ENCODE data around the gene MED16.
A peak's percentile ranks its signal among the peaks of the same experiment; 100 is the strongest.

Gene MED16

GRCh38 chr19:927351-927779 is 34.4 kb upstream of the MED16 start:
- DNase-seq, result no peak

- DNase-seq, result peak; percentile 80
Observed at GRCh38 chr19:926589-927350, 33.8 kb upstream of the MED16 start.

GRCh38 chr19:926323-926588 is 33.3 kb upstream of the MED16 start:
- DNase-seq, result no peak

- peak; percentile 87 for DNase-seq
Observed at GRCh38 chr19:925526-926322, 32.7 kb upstream of the MED16 start, which contains the start of gene ARID3A. TSS of gene ARID3A (plus strand) at chr19:926035. CDS start at chr19:929529, 3,494 bp downstream.

GRCh38 chr19:925087-925525 is 32.1 kb upstream of the MED16 start:
- DNase-seq, result peak; percentile 87

- no peak for DNase-seq
Observed at GRCh38 chr19:924553-925086, 31.6 kb upstream of the MED16 start.

- DNase-seq, result no peak
Observed at GRCh38 chr19:920051-920864, 27.3 kb upstream of the MED16 start.

GRCh38 chr19:919199-920050 is 26.4 kb upstream of the MED16 start:
- no peak for DNase-seq

GRCh38 chr19:918481-919198 is 25.7 kb upstream of the MED16 start:
- no peak for DNase-seq

GRCh38 chr19:918152-918437 is 25.1 kb upstream of the MED16 start:
- no peak for DNase-seq

- DNase-seq, result no peak
Observed at GRCh38 chr19:917323-918151, 24.6 kb upstream of the MED16 start, which contains the start of gene KISS1R. TSS of gene KISS1R (plus strand) at chr19:917333. CDS start at chr19:917503, 170 bp downstream.

- no peak for DNase-seq
Observed at GRCh38 chr19:916645-917322, 23.8 kb upstream of the MED16 start.

GRCh38 chr19:913080-913748 is 20.2 kb upstream of the MED16 start, which contains the start of gene R3HDM4:
TSS of gene R3HDM4 (minus strand) at chr19:913219. CDS start at chr19:913157, 62 bp downstream.
- DNase-seq, result no peak

- DNase-seq, result no peak
Observed at GRCh38 chr19:912181-913079, 19.4 kb upstream of the MED16 start.

GRCh38 chr19:911197-912033 is 18.4 kb upstream of the MED16 start:
- DNase-seq, result no peak

GRCh38 chr19:907183-907853 is 14.3 kb upstream of the MED16 start:
- no peak for DNase-seq

GRCh38 chr19:906480-906879 is 13.5 kb upstream of the MED16 start:
- no peak for DNase-seq

All from GF-D8 (cell line).